NT2/D1 (cell line): ENCODE measurements around the gene NFASC.

Source experiments
- SUZ12 ChIP-seq: IDR thresholded peaks from 2 replicates; pipeline ENCODE4 v1.6.1; 2011; ENCODE audit not compliant: insufficient read length, insufficient read depth; ENCODE audit errors: extremely low read depth
- YY1 ChIP-seq: IDR thresholded peaks from 2 replicates; pipeline ENCODE4 v1.6.1; 2011; ENCODE audit not compliant: insufficient read length, insufficient read depth
- ZNF274 ChIP-seq: IDR thresholded peaks from 2 replicates; pipeline ENCODE4 v1.6.1; 2011; ENCODE audit warnings: mild to moderate bottlenecking, low read depth, low read length

GRCh38 chr1:205058853-205059252 lies 188.2 kb downstream of the NFASC start:
- TF ChIP-seq SUZ12 (no peak), YY1 (no peak), ZNF274 (no peak)
